ENCODE data around the gene DCANP1.

Gene DCANP1

DNA sequence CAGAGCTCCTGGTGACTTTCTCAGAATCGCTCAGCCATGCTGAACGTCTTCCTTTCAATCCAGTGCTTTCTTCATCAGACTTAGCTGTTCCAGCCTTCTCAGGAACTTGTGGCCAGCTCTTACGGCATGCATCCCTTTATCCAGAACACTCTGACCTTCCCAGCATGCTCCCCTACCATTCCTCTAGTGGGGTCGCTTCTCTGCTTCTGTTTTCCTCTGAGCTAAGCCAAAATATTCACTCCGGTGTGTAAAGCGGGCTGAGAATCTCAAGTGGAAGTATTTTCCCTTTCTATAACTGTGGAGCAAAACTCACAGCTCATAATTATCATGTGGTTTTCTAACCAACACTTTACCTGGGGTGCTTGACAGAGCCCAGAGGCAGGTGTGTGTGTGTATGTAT, 6.2 kb downstream of the DCANP1 start:
- no peak for DNase-seq

DNA sequence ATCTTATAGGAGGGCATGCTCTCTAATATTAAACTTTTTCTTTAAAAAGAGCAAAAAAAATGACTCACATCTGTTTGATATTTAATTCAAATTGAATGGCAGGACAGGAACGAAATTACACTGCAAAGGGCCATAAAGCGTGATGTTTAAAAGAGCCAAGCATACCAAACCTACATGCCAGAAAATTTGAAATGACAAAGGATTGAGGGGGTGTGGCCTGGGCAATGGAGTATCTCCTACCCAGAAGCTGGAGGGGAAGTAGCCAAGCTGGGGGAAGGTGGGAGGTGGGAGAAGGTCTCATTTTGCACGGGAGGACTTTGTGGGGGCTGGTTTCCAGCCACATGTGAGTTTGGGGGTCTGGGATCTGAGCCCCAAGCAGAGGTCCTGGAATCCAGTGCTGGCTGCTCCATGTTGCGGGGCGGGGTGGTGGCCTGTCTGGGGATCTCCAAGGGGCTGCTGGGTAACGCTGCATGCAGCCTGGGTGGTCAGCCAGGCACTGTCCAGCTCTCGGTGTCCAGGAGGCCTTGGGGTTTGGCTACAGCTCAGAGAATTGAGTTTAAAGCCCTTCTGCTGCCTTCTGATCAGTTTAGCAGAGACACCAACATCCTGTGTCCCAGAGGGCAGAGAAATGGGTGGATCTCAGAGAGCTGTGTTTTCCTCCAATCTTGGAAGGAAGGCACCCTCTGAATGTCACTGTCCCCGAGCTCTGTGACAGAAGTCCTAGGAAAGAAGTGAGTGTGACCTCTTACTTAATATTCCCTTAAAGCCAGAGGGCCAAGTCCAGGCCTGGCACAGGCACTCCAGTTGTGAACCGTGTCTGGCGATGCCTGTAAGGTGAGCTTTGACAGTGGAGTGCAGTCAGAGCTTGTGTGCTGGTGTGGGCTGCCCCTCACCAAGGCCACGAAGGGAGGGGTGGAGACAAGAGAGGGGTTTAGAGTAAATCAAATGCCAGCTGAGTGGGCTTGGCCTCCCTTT, 7.6 kb downstream of the DCANP1 start:
- DNase-seq = no peak

DNA sequence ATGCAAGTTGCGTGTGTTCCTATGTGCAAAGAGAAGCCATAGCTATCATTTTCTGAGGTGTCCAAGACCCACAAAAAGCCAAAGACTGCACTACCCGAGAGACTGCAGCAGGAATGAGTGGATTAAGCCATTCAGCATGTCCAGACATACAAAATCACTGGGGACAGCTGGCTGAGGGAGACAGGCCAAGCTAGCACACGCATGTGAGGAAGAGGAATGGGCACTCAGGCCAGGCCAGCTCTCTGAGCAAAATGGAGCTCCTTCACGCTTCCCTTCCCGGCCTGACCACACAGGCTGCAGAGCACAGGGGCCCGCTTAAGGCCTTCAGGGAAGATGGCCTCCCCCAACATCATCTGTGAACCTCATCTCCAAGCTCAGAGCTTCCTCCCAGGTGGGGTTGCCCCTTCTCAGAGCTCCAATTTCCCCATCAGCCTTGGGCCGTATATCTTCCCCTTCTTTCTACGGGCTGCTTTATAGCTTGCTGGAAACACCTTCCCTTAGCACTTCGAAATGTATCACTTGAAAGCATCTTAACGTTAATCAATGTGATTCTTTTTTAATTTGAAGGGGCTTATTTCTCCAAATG, 8.4 kb downstream of the DCANP1 start:
- no peak for DNase-seq

DNA sequence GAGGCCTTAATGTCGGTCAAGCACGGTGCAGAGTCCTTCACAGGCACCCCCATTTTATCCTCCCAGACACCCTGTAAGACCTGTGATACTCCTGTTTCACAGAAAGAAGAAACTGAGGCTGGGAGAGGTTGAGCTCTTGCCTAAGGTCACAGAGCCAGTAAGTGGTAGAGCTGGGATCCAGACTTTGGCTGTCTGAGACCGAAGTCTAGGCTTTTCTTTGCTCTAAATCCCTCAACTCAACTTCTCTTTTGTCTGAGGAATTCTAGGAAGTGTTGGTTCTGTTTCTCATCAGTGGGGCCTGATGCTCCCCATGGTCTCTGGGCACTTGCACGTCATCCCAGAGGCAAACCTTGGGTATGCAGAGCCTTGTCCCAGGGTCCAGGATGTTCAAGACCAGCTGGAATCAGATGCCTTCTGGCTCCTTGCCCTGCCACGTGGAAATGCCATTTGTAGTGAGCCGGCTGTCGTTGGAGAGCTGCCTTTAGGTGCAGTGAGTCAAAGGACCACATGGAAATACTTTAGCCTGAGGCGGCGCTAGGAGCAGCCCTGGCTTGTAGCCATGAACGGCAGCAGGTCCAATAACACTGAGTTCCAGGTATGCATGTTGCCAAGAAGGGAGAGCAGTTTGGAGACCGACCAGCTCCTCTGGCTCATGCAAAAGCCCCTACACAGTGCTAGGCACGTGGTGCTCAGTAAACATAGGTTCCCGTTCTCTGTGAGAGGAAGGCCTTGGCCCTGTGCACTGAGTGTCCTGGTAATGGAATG, 9.2 kb downstream of the DCANP1 start:
- DNase-seq = peak; percentile 5

DNA sequence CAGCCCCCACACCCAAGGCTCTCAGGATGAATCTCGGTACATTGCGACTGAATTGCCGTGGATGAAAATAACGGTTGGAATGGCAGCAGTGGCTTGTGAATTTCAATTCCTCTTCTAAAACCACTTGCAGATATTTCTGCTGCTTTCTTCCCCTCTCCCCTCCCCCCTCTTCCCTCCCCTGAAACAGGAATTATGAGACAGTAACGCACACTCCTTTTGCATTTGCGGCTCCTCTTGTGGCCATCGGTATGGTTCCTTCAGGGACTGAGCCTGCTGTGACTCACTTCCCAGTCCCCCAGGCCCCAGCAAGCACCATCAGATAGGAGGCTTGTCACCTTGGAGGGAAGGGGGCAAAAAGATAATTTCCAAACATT, 9.7 kb downstream of the DCANP1 start:
- no peak for DNase-seq

DNA sequence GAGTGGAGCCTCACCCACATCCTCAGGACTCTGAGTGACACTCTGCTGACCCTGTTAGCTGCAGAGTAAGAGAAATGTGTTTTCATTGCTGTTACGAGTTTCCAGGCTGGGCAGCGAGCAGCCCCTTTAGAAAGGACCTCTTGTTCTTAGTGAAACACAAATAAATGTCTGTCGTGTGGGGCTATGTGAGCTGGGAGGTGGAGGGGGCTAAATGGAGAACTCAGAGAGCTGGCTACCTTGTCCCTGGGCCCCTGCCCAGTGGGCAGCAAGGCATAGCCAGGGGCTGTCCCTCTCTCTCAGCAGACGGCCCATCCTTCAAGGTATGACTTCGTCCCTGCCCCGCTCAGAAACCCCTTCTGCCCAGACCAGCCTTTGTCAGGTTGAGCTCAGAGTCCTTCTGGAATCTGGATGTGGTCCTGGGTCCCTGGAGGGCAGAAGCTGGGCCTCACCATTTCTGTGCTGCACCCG, 10.2 kb downstream of the DCANP1 start:
- no peak for DNase-seq

DNA sequence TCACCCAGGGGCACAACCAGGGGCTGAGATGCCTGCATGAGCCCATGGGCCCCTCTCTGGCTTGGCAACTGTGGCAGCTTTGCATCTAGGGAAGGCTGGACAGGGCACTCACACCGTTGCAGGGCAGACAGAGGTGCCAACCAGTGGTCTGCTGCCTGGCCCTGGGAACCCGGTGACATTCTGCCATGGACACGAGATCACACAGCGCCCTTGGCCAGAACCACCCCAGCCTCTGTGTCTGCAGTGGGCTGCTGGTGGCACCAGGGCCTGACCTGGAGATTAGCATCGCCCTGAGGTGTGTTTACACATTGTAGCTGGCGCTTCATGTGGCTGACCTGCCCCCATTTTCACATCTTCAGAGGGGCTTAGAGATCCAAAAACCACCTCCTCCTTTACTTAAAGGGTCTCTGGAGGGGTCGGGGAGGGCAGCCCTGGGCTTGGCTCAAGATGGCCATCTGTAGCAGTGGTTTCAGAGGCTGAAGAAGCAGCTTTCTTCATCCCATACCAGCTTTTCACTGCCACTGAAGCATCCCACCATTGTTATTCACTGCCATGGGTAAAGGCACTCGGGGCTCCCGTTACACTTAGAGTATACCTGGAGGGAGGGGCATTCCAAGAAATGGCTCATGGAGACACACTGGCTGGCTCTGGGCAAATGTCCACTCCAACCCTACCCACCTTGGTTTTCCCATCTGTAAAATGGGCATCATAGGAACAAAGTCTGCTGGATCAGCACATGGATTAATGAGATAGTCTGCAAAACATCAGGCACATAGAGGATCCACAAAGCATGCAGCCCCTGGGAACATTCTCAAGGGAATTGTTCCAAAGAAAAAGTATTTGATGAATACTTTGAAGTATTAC, 11.4 kb downstream of the DCANP1 start:
- DNase-seq = no peak

DNA sequence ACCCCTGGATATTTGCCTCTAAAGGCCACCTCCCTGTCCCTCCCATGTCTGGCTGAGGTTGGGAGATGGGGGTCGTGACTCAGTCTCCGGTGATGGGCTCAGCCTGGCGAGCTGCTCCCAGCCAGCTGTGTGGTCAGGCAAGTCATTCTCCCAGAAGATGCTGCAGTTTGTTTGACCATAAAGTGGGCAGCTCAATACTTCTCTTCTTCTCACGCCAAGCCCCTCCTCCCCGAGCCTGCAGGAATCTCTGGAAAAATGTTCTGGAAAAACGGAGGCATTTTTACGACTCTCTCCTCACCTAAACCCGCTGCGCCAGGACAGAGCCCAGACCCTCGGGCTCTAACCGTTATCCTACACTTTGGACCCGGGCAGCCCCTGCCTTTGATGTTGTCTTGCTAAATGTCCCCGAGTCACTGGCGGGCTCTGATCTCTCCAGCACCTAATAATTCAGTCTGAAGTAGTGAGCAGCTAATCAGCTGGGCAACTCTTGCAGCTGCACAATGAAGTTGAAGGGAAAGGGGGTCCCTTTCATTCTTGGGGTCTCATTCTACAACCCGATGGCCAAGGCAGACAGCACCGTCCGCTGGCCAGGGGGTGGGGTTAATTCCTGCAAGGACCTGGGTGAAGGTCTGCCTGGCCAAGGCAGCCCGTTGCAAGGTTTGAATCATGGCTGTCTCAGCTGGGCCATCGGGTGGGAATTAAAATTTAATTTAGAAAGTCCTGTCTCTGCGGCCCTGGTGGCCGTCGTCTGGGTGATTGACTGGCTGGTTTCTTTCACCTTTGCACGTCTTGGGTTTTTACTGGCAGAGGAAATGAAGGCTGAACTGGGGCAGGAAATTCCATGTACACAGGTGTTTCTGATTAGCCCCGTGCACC, 12.3 kb downstream of the DCANP1 start:
- no peak for DNase-seq

DNA sequence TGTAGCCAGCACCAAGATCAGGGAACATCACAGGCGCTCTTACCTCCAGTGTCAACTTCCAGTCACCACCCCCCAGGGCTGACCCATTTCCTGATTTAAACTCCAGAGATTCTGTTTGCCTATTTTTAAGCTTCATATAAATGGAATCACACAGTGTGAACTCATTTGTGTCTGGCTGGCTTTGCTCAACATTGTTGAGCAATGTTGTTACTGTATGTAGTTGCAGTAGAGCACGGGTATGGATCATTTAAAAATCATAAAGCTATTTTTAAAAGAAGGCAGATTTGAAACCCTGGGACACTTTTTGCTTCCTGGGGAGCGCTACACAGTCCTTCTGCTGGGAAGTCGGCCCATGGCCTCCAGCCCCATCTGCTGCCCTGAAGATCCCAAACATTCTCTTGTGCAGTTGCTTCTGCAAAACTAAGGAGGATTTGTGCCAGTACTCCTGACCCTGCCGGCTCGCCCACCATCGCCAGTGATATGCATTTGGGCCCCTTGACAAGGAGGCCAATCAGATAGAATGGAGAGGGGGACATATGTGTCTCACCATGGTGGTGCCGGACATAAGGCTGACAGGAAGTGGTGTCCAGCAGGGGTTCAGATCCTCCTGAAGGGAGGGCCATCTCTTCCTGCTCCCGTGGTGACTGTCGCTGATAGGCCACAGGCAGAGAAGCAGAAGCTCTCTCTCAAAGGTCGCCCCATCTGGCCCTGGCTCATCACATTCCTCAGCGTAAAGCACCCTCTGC, 13.3 kb downstream of the DCANP1 start:
- no peak for DNase-seq

DNA sequence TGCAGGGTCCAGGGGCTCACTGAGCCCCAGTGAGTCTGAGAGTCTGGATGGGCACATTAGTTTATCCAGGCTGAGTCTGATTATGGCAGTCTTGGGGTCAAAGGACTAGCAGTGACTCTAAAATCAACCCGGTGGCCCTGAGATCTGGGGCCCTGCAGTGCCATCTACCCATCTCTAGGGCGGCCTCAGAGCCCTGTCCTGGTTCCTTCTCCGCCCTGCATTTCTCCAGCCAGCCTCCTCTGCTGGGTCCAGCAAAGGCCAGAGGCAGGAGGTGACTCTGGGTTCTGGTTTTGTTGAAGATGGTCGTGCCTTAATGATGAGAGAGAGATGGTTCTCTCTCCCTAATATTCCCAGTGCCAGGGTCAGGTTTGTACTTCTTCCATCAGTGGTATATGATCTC, 15.0 kb downstream of the DCANP1 start:
- no peak for DNase-seq

DNA sequence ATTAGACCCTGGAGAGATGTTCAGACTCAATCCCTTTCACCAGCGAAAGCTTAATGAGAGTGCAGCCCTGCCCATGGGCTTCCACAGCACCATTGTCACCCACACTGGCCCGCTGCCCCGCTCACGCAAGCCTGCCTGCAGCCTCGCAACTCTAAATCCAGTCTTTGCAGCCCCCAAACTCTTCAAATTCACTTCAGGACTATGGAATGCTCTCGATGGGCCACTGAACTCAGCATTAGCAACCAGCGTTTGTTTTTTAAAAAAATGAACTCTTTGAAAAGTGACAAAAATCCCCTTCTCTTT, 17.1 kb downstream of the DCANP1 start:
- no peak for DNase-seq

DNA sequence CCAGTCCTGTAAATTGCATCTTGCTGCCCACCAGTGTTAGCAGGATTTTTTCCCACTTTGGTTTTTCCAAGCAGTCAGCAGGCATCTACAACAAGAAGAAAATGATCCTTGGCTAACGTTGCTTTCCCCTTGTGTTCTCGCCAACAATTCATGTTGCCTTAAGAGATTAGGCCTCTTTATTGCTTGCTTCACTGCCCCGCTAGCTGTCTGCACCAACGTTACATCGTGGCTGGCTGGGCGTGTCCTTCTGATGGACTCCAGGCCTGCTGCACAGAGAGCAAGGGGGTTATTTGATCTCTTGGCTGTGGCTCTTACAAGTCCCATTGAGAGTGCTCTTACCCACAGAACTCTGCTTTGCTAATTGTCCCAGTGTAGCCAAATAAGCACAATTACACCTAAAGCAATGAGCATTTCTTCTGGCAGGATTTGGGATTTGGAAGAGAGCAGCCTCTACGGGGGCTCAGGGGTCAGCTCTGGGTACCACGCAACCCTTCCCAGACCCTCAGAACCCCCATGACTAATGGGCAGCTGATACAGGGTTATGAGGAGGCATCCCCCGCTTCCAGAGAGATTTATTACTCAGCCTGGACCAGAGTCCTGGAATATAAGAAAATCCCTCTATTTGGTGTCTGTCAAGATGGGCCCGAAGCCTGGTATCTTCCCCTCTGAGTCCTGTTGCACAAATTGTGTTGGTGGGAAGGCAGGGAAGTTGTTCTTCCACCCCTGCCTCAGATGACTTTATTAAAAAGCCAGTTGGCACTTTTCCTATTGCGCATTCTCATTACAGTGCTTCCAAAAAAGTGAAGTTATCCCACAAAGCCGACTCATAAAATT, 17.6 kb downstream of the DCANP1 start:
- no peak for DNase-seq

DNA sequence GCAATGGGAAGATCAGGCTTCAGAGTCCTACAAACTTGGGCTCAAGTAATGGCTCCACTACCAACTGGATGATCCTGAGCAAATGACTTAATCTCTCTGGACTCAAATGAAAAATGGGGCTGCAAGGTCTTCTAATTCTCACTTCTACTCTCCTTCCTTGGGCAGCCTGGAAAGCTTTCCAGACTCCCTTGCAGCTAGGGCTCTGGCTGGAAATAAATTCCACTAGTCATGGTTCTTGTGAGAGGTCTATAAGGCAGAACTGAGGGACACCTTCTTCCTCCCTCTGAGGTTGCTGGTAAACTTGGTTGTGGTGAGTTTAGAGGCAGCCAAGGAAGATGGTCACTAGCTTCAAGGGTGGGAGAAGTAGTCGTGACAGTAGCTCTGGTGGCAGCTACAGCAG, 18.6 kb downstream of the DCANP1 start:
- no peak for DNase-seq

DNA sequence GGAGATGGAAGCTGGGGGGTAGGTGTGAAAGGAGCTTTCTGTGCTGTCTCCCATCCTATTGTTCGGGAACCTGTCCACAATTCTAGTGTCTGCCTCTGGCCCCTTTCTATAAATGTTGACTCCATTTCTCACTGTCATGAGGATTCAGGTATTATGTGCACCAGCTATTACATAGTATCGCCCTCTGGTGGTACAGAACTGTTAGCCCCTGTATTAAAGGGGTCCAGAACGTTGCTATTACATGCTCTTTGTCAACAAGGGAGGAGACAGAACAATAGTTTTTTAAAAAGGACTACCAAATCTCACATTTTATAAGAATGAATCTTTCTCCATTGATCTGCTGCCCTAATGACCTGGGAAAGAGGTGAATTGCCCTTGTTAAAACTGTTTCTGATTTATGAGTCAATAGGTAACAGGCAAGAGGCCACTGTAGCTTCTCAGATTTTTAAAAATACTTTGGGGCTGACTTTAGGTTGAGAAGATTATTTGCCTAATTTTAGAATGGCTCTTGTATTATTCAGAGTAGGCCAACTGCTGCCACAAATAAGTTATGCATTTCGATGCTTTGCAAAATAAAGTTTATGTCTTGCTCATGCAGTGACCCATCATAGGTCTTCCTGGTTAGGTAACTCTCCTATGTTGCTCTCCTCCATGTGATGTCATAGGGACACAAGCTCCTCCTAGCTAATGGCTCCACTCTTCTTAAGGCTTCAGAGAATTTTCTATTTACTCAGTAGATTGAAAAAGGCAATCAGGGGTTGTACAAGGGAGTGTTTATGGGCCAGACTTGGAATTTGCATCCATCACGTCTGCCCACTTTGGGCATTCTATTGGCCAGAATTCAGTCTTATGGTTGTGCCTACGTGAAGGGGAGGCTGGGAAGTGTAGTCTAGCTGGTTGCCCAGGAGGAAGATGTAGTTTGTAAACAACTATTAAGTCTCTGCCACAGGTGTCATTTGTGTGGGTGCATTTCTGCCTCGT, 20.8 kb downstream of the DCANP1 start:
- peak; percentile 37 for DNase-seq

DNA sequence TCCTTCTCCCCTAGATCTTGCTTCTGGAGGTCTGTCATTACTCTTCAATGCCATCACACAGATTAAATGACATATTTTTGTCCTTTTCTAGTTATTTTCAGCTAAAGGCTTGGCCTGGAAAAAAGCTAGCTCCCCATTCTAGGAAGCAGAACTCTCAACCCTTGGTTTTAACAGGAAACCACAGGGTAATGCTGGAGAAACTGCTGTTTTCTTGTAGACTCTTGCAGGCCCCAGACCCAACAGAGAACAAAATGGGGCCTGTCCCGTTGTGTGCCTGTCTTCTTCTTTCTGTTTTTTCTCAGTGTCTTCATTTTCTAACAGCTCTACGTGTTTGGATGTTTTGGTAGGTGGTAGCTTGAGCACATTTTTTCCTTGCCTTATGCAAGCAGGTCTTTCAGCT, 21.5 kb downstream of the DCANP1 start:
- DNase-seq = no peak

DNA sequence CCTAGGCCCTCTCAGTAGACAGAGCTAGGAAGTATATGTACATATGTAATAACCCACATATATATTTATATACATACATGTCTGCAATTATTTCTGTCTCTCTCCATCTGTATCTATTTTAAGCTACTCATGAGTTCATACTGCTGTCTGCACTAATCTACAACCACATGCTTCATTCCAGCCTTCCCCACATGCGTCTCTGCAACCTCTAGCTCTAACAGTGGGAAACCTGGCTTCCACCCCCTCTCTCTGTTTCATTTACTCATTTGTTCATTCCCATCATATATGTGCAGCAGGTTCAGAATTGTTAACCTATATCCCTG, 23.3 kb downstream of the DCANP1 start:
- no peak for DNase-seq

DNA sequence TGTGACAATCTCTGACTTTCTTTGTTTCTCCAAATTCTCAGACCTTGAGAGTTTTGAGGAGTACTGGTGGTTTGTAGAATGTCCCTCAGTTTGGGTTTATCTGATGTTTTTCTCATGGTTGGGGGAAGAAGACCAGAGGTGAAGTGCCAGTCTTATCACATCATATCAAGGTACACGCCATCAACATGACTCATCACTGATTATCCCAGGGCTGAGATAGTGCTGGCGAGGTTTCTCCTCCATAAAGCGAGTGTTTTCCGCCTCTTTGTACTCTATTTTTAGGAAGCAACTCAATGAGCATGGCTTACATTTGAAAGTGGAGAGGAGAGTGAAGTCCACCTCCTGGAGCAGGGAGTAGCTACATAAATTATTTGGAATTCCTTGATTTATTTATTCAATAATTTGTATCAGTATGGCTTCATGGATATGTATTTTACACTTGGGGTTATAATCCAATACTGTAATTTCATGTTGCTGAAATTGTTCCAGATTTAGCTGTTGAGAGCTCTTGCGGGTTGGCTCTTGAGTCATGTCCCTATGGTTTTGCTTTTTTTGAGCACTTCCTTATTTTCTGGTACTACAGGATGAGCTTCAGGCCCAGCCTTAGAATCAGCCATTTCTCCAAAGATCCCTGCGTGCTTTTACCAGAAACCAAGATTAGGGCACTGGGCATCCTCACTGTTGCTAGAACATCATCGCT, 23.9 kb downstream of the DCANP1 start:
- DNase-seq = no peak

DNA sequence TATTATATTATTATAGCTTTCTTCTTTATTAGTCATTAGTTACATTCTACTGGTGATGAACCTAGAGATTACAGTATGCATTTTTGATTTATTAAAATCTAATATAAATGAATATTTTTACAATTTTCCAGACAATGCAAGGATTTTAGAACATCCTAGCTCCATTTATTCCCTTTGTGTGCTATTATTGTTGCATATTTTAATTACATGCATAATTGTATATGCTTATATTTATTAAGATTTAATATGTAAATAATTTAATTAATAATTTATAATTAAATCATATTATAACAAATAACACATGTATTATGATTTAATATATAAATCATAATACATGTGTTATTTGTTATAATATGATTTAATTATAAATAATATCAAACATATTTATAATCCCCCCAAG, 24.7 kb downstream of the DCANP1 start:
- no peak for DNase-seq
